ENCODE results near the gene NSUN3. TPM values are rescaled to one million over a fixed set of nuclear protein-coding genes. Genes with fewer than 3 reads are reported as not detected.

The NSUN3 gene
- total RNA-seq = 10 to 100 TPM; 18.5 to 22.6 TPM
- polyA plus RNA-seq (2013, experiment 1 of 2) = 11.3 TPM
- polyA plus RNA-seq (2013, experiment 2 of 2) = 11.4 TPM
- long read RNA-seq, experiment 1, partial matches to known transcripts = 0 of 6 reads
- long read RNA-seq, experiment 1, other reads (novel, unspliced or antisense) = 6 of 6 reads
- long read RNA-seq, experiment 2, partial matches to known transcripts = 1 of 17 reads
- long read RNA-seq, experiment 2, other reads (novel, unspliced or antisense) = 12 of 17 reads
- long read RNA-seq, experiment 3, transcript NSUN3-201 (6 exons, 3,289 nt) = major isoform, 41 of 57 reads
- long read RNA-seq, experiment 3, partial matches to known transcripts = 1 of 57 reads
- long read RNA-seq, experiment 3, other reads (novel, unspliced or antisense) = 15 of 57 reads
- long read RNA-seq, experiment 4, transcript NSUN3-201 (6 exons, 3,289 nt) = major isoform, 10 of 19 reads
- long read RNA-seq, experiment 4, partial matches to known transcripts = 1 of 19 reads
- long read RNA-seq, experiment 4, other reads (novel, unspliced or antisense) = 8 of 19 reads

- H3K27ac Mint-ChIP-seq = peak within 1 kb of the TSS; percentile 99
- no peak for TF ChIP-seq CTCF (conservative IDR thresholded peaks at IDR 0.05)
- peaks cover 29% of the 10 kb centered on the region for H3K36me3 Mint-ChIP-seq (ENCODE audit: low read depth)
- peaks cover 27% of the 10 kb centered on the region for H3K4me1 Mint-ChIP-seq
- DNase-seq = peak; percentile 96
- peaks cover 17% of the 10 kb centered on the region for H3K36me3 ChIP-seq (ENCODE audit: control insufficient read depth, insufficient read depth, low read length)
- H3K9me3 Mint-ChIP-seq = peaks cover 10% of the 10 kb centered on the region
- peak within 1 kb of the TSS; percentile 86 for H3K9ac ChIP-seq (ENCODE audit: extremely low read depth, low read length, poor library complexity, severe bottlenecking)
- H3K4me1 ChIP-seq (ENCODE audit: control insufficient read depth, insufficient read depth, low read length) = peaks cover 4% of the 10 kb centered on the region
- WGBS, 2 experiments (ENCODE audit: insufficient coverage in 1 of 2, insufficient read length in 1 of 2) = 1% methylated on average over 31 to 52 of the region's 52 CpGs
- peak within 1 kb of the TSS; percentile 95 for H3K4me3 ChIP-seq (ENCODE audit: low read length)
- peak within 1 kb of the TSS; percentile 95 for H3K27ac ChIP-seq (ENCODE audit: low read depth, low read length)
- no peaks in the 10 kb centered on the region for H3K27me3 ChIP-seq (ENCODE audit: control insufficient read depth, insufficient read depth, low read length, poor library complexity, severe bottlenecking)
- H3K9me3 ChIP-seq (ENCODE audit: control insufficient read depth, low read length) = peaks cover 9% of the 10 kb centered on the region
- H3K27me3 Mint-ChIP-seq (ENCODE audit: insufficient read depth) = no peaks in the 10 kb centered on the region
- H3K4me3 Mint-ChIP-seq = peak within 1 kb of the TSS; percentile 87
Measured at GRCh38 chr3:94062513-94063404, at the start of gene NSUN3, which contains the start of gene DHFR2. Gene NSUN3 (plus strand): TSS chr3:94063061. CDS start chr3:94063127, 66 bp downstream. Gene DHFR2 (minus strand): TSS chr3:94062916. CDS start chr3:94061511, 1,405 bp downstream.

- Histone ChIP-seq H3K9me3 (ENCODE audit: control insufficient read depth, low read length) (no peaks in the 10 kb centered on the region), H3K27ac (ENCODE audit: low read depth, low read length) (no peak overlapping the region), H3K9ac (ENCODE audit: extremely low read depth, low read length, poor library complexity, severe bottlenecking) (no peak overlapping the region), H3K4me1 (ENCODE audit: control insufficient read depth, insufficient read depth, low read length) (no peaks in the 10 kb centered on the region), H3K36me3 (ENCODE audit: control insufficient read depth, insufficient read depth, low read length) (no peaks in the 10 kb centered on the region), H3K27me3 (ENCODE audit: control insufficient read depth, insufficient read depth, low read length, poor library complexity, severe bottlenecking) (no peaks in the 10 kb centered on the region), H3K4me3 (ENCODE audit: low read length) (no peak overlapping the region)
- no peak for DNase-seq
- Mint-ChIP-seq H3K4me1 (no peaks in the 10 kb centered on the region), H3K9me3 (no peaks in the 10 kb centered on the region), H3K27ac (no peak overlapping the region), H3K36me3 (ENCODE audit: low read depth) (peaks cover 8% of the 10 kb centered on the region), H3K27me3 (ENCODE audit: insufficient read depth) (no peaks in the 10 kb centered on the region), H3K4me3 (no peak overlapping the region)
- WGBS, 2 experiments (ENCODE audit: insufficient coverage in 1 of 2, insufficient read length in 1 of 2) = 71 to 100% methylated on average over 1 of the region's 1 CpG
- no peak for TF ChIP-seq CTCF (conservative IDR thresholded peaks at IDR 0.05)
Measured at GRCh38 chr3:94015025-94015424, 47.8 kb upstream of the NSUN3 start.

GRCh38 chr3:94019659-94020058, 43.2 kb upstream of the NSUN3 start:
- H3K4me3 ChIP-seq (ENCODE audit: low read length) = no peak overlapping the region
- H3K4me1 ChIP-seq (ENCODE audit: control insufficient read depth, insufficient read depth, low read length) = no peaks in the 10 kb centered on the region
- peaks cover 3% of the 10 kb centered on the region for H3K36me3 ChIP-seq (ENCODE audit: control insufficient read depth, insufficient read depth, low read length)
- H3K9me3 Mint-ChIP-seq = no peaks in the 10 kb centered on the region
- no peak for DNase-seq
- 86 to 91% methylated on average over 2 of the region's 2 CpGs for WGBS, 2 experiments (ENCODE audit: insufficient coverage in 1 of 2, insufficient read length in 1 of 2)
- no peaks in the 10 kb centered on the region for H3K27me3 ChIP-seq (ENCODE audit: control insufficient read depth, insufficient read depth, low read length, poor library complexity, severe bottlenecking)
- H3K4me1 Mint-ChIP-seq = no peaks in the 10 kb centered on the region
- no peaks in the 10 kb centered on the region for H3K27me3 Mint-ChIP-seq (ENCODE audit: insufficient read depth)
- H3K4me3 Mint-ChIP-seq = no peak overlapping the region
- TF ChIP-seq CTCF (conservative IDR thresholded peaks at IDR 0.05) = no peak
- H3K27ac ChIP-seq (ENCODE audit: low read depth, low read length) = no peak overlapping the region
- no peaks in the 10 kb centered on the region for H3K9me3 ChIP-seq (ENCODE audit: control insufficient read depth, low read length)
- peaks cover 8% of the 10 kb centered on the region for H3K36me3 Mint-ChIP-seq (ENCODE audit: low read depth)
- no peak overlapping the region for H3K27ac Mint-ChIP-seq
- no peak overlapping the region for H3K9ac ChIP-seq (ENCODE audit: extremely low read depth, low read length, poor library complexity, severe bottlenecking)
